ENCODE data around the gene TIAM2.

DNA sequence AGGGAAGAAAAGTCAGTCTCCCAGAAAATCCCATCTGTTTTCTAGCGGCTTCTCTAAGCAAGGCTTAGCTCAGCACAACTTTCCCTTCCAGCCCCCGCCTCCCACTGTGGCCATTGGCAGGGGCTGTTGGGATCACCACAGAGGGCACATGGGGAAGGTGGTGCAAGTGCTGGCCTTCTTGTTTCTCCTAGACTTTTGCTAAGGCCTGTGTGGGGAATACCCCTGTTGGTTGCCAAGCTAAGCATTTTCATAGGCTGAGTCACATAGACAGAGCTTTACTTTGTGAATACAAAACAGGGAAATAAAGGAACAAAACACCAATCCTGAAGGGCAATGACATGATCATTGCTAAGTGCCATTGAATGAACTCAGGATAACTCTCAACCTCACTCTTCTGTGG lies 32.4 kb upstream of the TIAM2 start:
- TF ChIP-seq, protein P1, sequence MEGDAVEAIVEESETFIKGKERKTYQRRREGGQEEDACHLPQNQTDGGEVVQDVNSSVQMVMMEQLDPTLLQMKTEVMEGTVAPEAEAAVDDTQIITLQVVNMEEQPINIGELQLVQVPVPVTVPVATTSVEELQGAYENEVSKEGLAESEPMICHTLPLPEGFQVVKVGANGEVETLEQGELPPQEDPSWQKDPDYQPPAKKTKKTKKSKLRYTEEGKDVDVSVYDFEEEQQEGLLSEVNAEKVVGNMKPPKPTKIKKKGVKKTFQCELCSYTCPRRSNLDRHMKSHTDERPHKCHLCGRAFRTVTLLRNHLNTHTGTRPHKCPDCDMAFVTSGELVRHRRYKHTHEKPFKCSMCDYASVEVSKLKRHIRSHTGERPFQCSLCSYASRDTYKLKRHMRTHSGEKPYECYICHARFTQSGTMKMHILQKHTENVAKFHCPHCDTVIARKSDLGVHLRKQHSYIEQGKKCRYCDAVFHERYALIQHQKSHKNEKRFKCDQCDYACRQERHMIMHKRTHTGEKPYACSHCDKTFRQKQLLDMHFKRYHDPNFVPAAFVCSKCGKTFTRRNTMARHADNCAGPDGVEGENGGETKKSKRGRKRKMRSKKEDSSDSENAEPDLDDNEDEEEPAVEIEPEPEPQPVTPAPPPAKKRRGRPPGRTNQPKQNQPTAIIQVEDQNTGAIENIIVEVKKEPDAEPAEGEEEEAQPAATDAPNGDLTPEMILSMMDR (IDR thresholded peaks at IDR 0.05; ENCODE audit: poor library complexity), result no peak
- no peak for TF ChIP-seq EZH2 (IDR thresholded peaks at IDR 0.05; ENCODE audit: borderline replicate concordance)

All from hepatocyte (in vitro differentiated cells).